Keratinocyte (primary cell): ENCODE measurements around the gene CMSS1. TPM values are rescaled to one million over a fixed set of nuclear protein-coding genes. Genes with fewer than 3 reads are reported as not detected.

Experiments used
- DNase-seq: peaks from one replicate; pipeline ENCODE4 v3.0.0-alpha.2; 2011; ENCODE audit warnings: low read depth, missing footprints, low spot score
- FAIRE-seq: peaks from 2 replicates; lab custom pipeline; 2011; peaks lifted over from hg19 to GRCh38; lab: Jason Lieb, UNC
- H2AFZ ChIP-seq: 2 replicates; pipeline ENCODE4 v1.6.0; 2012; ENCODE audit warnings: low read length, control low read depth, inconsistent platforms; ENCODE audit not compliant: control insufficient read depth
- H3K27ac ChIP-seq: 2 replicates; pipeline ENCODE4 v1.5.1; 2011; ENCODE audit warnings: low read length; ENCODE audit not compliant: control insufficient read depth, insufficient read depth
- H3K27me3 ChIP-seq: 3 replicates; pipeline ENCODE4 v1.6.0; 2011; ENCODE audit warnings: low read length; ENCODE audit not compliant: control insufficient read depth, insufficient read depth; ENCODE audit errors: extremely low read depth
- H3K36me3 ChIP-seq, 2 experiments: 2 replicates in 1 of 2; 3 replicates in 1 of 2; pipeline ENCODE4 v1.5.1; 2011; ENCODE audit warnings: low read length in 2 of 2, mild to moderate bottlenecking in 1 of 2; ENCODE audit not compliant: control insufficient read depth in 2 of 2, insufficient read depth in 2 of 2; ENCODE audit errors: extremely low read depth in 1 of 2
- H3K4me1 ChIP-seq: 3 replicates; pipeline ENCODE4 v1.5.1; 2011; ENCODE audit warnings: low read length; ENCODE audit not compliant: control insufficient read depth, insufficient read depth; ENCODE audit errors: extremely low read depth
- H3K4me2 ChIP-seq: 3 replicates; pipeline ENCODE4 v1.6.0; 2011; ENCODE audit warnings: low read depth, low read length; ENCODE audit not compliant: control insufficient read depth, insufficient read depth; ENCODE audit errors: extremely low read depth
- H3K4me3 ChIP-seq, 3 experiments: fragments of 200-600 bp in 1 of 3; sonication (generic) in 1 of 3; 2 replicates in 2 of 3; 3 replicates in 1 of 3; pipeline ENCODE4 v1.5.1; 2011 to 2016; ENCODE audit warnings: low read length in 3 of 3, mild to moderate bottlenecking in 3 of 3, control low read depth in 2 of 3, inconsistent platforms in 1 of 3, low read depth in 1 of 3, mixed read lengths in 1 of 3, mixed run types in 1 of 3, moderate library complexity in 1 of 3; ENCODE audit not compliant: control insufficient read depth in 2 of 3, insufficient read depth in 2 of 3; ENCODE audit errors: extremely low read depth in 1 of 3
- H3K79me2 ChIP-seq: 2 replicates; pipeline ENCODE4 v1.6.0; 2012; ENCODE audit warnings: low read length; ENCODE audit not compliant: control insufficient read depth, insufficient read depth
- H3K9ac ChIP-seq: 3 replicates; pipeline ENCODE4 v1.6.0; 2011; ENCODE audit warnings: low read length; ENCODE audit not compliant: control insufficient read depth, insufficient read depth; ENCODE audit errors: extremely low read depth
- H3K9me1 ChIP-seq: 3 replicates; pipeline ENCODE4 v1.6.0; 2011; ENCODE audit warnings: low read length; ENCODE audit not compliant: control insufficient read depth, insufficient read depth; ENCODE audit errors: extremely low read depth
- H3K9me3 ChIP-seq: 2 replicates; pipeline ENCODE4 v1.5.1; 2012; ENCODE audit warnings: low read depth, low read length; ENCODE audit not compliant: control insufficient read depth
- H4K20me1 ChIP-seq: 3 replicates; pipeline ENCODE4 v1.6.0; 2011; ENCODE audit warnings: low read length; ENCODE audit not compliant: control insufficient read depth, insufficient read depth; ENCODE audit errors: extremely low read depth
- EZH2 ChIP-seq: IDR thresholded peaks from one replicate; pipeline ENCODE4 v1.6.1; 2012; ENCODE audit warnings: inconsistent platforms, mild to moderate bottlenecking, low read length, moderate library complexity
- dilution Hi-C: fragments of 300-500 bp; cut with MboI; formaldehyde crosslinking; loops from one replicate; pipeline ENCODE4 v1.7.0; 2020; ENCODE audit warnings: low sequenced_read_pairs; ENCODE audit not compliant: extremely low pct_ligation_motif_present
- polyA plus RNA-seq, 5 experiments: library from polyadenylated mRNA; depleted of rRNA in 3 of 5; stranded (reverse) in 3 of 5; stranded (forward) in 1 of 5; unstranded in 1 of 5; fragments of >200 nt; gene quantifications; 1 replicate in 1 of 5; 2 replicates in 3 of 5; 3 replicates in 1 of 5; pipeline versions ENCODE4 v1.2.1 to v1.2.3, GENCODE V29; 2011 to 2012; ENCODE audit warnings: missing spikeins in 2 of 5, low read depth in 1 of 5, low replicate concordance in 1 of 5
- TF ChIP-seq, protein P1 (sequence below), 3 experiments: IDR thresholded peaks in 1 of 3; conservative IDR thresholded peaks in 1 of 3; optimal IDR thresholded peaks in 1 of 3; 2 replicates in 2 of 3; 3 replicates in 1 of 3; pipeline versions ENCODE3 to v1.5.1; 2011; ENCODE audit warnings: low read length in 3 of 3, mild to moderate bottlenecking in 3 of 3, moderate library complexity in 2 of 3, control low read depth in 1 of 3, inconsistent platforms in 1 of 3; ENCODE audit not compliant: insufficient read depth in 2 of 3; ENCODE audit errors: extremely low read depth in 1 of 3

The CMSS1 gene
- polyA plus RNA-seq, 1 donor (not counting 4 experiments of a cell fraction or from before 2014, with no cell fraction given): 37.2 TPM

DNA sequence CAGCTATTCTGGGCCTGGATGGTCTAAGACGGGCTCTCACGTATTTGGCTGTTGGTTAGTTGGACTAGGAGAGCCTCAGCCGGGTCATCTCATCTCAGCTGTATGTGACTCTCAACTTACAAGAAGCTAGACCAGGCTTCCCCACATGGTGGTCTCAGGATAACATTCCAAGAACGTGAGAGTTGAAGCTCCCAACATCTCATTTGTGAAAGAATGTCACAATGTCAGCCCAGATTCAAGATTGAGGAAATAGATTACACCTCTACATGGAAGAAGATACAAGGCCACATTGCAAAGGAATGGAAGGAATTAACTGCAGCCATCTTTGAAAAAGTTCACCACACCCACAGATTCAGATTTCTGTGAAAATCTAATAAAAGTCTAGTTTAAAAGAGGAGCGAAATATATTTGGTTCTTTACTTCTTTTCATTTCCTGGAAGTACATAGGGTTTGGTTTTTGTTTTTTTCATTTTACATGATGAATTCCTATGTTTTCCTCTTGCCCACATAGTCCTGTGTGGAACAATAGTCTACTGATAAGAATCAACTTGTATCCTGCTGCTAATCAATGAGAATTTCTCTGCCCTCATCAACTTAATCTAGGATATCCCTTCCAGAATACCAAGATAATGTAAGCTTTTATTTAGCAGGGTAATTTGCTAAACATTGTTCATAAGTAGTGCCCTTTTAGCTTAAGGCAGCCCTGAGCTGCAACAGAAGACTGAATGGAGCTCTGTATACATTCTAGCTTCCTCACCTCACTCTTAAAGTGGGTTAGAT, 116.5 kb downstream of the CMSS1 start:
- Histone ChIP-seq H3K4me1 (peaks cover 30% of the 10 kb centered on the region), H3K9me1 (no peaks in the 10 kb centered on the region), H3K27me3 (no peaks in the 10 kb centered on the region), H3K36me3 (no peaks in the 10 kb centered on the region), H3K9ac (no peak overlapping the region), H4K20me1 (no peaks in the 10 kb centered on the region), H3K4me2 (no peak overlapping the region), H3K27ac (no peak overlapping the region), H3K79me2 (peaks cover 1% of the 10 kb centered on the region), H3K4me3 (no peak overlapping the region), H2AFZ (no peak overlapping the region), H3K9me3 (no peaks in the 10 kb centered on the region)
- TF ChIP-seq, protein P1, sequence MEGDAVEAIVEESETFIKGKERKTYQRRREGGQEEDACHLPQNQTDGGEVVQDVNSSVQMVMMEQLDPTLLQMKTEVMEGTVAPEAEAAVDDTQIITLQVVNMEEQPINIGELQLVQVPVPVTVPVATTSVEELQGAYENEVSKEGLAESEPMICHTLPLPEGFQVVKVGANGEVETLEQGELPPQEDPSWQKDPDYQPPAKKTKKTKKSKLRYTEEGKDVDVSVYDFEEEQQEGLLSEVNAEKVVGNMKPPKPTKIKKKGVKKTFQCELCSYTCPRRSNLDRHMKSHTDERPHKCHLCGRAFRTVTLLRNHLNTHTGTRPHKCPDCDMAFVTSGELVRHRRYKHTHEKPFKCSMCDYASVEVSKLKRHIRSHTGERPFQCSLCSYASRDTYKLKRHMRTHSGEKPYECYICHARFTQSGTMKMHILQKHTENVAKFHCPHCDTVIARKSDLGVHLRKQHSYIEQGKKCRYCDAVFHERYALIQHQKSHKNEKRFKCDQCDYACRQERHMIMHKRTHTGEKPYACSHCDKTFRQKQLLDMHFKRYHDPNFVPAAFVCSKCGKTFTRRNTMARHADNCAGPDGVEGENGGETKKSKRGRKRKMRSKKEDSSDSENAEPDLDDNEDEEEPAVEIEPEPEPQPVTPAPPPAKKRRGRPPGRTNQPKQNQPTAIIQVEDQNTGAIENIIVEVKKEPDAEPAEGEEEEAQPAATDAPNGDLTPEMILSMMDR (optimal IDR thresholded peaks at IDR 0.05 in 1 of 3, IDR thresholded peaks at IDR 0.05 in 1 of 3, conservative IDR thresholded peaks at IDR 0.05 in 1 of 3; ENCODE audit: extremely low read depth in 1 of 3, insufficient read depth in 2 of 3, low read length in 3 of 3): no peak
- no peak for TF ChIP-seq EZH2
- no peak for FAIRE-seq
- no peak for DNase-seq
- dilution Hi-C loops: no loop called here

DNA sequence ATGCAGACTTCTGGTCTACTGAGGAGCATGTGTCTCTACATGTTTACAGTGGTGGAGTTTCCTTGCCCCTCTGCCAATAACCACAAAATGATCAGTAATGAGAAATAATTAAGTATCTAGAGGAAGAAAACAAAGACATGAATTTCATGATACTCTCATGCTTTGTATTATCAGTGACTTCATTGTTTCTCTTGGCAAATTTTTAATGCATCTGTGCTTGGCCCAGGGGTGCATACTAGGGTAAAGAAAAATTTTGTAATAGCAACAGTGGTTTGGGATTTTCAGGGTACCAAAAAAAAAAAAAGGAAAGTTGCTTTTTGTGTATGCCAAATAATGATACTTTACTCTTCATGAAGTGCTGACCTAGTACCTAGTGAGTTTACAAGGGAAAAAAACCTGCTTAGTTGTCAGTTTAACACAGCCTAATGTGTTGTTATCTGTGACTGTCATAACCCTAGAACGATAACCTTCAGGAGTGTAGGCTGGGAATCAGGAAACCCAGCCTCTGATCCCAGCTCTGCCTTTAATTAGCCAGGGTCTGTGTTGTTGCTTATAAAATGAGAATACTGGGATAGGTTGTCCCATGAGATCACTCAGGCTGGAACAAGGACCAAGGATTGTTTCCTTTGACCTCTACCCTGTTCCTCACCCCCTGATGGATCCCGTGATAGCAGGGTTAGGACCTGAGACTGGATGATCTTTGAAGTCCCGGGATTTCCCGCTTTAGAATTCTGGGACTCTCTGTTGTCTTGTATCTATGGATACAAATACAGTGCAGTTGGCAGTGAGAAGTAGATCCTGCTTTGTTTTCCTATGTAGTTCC, 117.5 kb downstream of the CMSS1 start:
- no peak overlapping the region for H3K4me2 ChIP-seq
- no peaks in the 10 kb centered on the region for H3K9me1 ChIP-seq
- no peak overlapping the region for H3K27ac ChIP-seq
- FAIRE-seq (peak; percentile 48), DNase-seq (no peak)
- no peak overlapping the region for H2AFZ ChIP-seq
- no peak overlapping the region for H3K4me3 ChIP-seq
- dilution Hi-C loops: no loop called here
- H3K9ac ChIP-seq: no peak overlapping the region
- no peaks in the 10 kb centered on the region for H4K20me1 ChIP-seq
- H3K36me3 ChIP-seq: no peaks in the 10 kb centered on the region
- peaks cover 20% of the 10 kb centered on the region for H3K4me1 ChIP-seq
- H3K79me2 ChIP-seq: peaks cover 1% of the 10 kb centered on the region
- no peaks in the 10 kb centered on the region for H3K27me3 ChIP-seq
- TF ChIP-seq EZH2: no peak
- TF ChIP-seq, protein P1 (optimal IDR thresholded peaks at IDR 0.05 in 1 of 3, IDR thresholded peaks at IDR 0.05 in 1 of 3, conservative IDR thresholded peaks at IDR 0.05 in 1 of 3; ENCODE audit: extremely low read depth in 1 of 3, insufficient read depth in 2 of 3, low read length in 3 of 3): no peak
- H3K9me3 ChIP-seq: no peaks in the 10 kb centered on the region
